ENCODE data around the gene WDPCP. TPM values are rescaled to one million over a fixed set of nuclear protein-coding genes. Genes with fewer than 3 reads are reported as not detected.

Gene WDPCP
- total and polyA plus RNA-seq, 2 experiments from 2014 or later = 8.8 to 20.4 TPM

DNA sequence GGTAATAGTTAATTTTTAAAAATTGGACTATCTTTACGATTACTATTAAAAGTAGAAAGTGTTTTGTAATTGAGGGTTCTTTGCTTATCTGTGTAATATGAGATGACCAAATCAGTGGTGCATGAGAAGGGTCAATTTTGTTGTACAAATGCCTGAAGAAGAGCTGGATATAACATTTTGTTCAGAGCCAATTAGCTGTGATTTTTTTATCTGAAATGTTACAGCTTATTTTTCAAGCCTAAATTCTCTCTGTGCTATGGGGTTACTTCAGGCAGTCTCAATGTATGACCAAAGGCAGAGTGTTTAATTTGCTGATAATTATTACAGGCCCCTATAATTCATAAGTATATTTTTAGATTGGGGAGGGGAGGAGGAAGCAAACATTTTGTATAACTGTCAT, 495.9 kb downstream of the WDPCP start:
- Histone ChIP-seq H3K4me1 (ENCODE audit: insufficient read depth) (no peaks in the 10 kb centered on the region), H3K4me2 (no peak overlapping the region), H3F3A (replicated peaks; ENCODE audit: low read depth) (no peaks in the 10 kb centered on the region), H3K9me2 (ENCODE audit: insufficient read depth) (no peaks in the 10 kb centered on the region), H3K27me3 (ENCODE audit: insufficient read depth) (no peaks in the 10 kb centered on the region), H4K20me1 (replicated peaks; ENCODE audit: insufficient read depth) (no peaks in the 10 kb centered on the region), H3K79me2 (replicated peaks; ENCODE audit: insufficient read depth) (no peaks in the 10 kb centered on the region), H3K4me3 (no peak overlapping the region), H3K27ac (ENCODE audit: low read depth) (no peak overlapping the region), H2AFZ (no peak overlapping the region), H3K36me3 (ENCODE audit: insufficient read depth) (no peaks in the 10 kb centered on the region)
- peaks cover 2% of the 10 kb centered on the region for H3K27me3 Mint-ChIP-seq (ENCODE audit: insufficient read depth, low read depth, poor library complexity)
- H3K27ac Mint-ChIP-seq = no peak overlapping the region
- TF ChIP-seq POLR2AphosphoS5 (IDR thresholded peaks at IDR 0.05; ENCODE audit: low read depth) (no peak), EZH2phosphoT487 (IDR thresholded peaks at IDR 0.05; ENCODE audit: unreplicated experiment) (no peak), ZNF114 (CRISPR knock-in tag; IDR thresholded peaks at IDR 0.05) (no peak), JUNB (IDR thresholded peaks at IDR 0.05; ENCODE audit: unreplicated experiment) (no peak), NANOG (IDR thresholded peaks at IDR 0.05; ENCODE audit: borderline replicate concordance) (no peak), CREB1 (CRISPR knock-in tag; IDR thresholded peaks at IDR 0.05; ENCODE audit: low read depth) (no peak), ZNF331 (CRISPR knock-in tag; IDR thresholded peaks at IDR 0.05; ENCODE audit: low read depth) (no peak)
- TF ChIP-seq, protein P1, sequence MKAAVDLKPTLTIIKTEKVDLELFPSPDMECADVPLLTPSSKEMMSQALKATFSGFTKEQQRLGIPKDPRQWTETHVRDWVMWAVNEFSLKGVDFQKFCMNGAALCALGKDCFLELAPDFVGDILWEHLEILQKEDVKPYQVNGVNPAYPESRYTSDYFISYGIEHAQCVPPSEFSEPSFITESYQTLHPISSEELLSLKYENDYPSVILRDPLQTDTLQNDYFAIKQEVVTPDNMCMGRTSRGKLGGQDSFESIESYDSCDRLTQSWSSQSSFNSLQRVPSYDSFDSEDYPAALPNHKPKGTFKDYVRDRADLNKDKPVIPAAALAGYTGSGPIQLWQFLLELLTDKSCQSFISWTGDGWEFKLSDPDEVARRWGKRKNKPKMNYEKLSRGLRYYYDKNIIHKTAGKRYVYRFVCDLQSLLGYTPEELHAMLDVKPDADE (IDR thresholded peaks at IDR 0.05) = no peak
- peaks cover 4% of the 10 kb centered on the region for H3K4me1 Mint-ChIP-seq
- ATAC-seq (no peak), DNase-seq (ENCODE audit: low spot score) (no peak)
- no peaks in the 10 kb centered on the region for H3K9me3 Mint-ChIP-seq
- no peaks in the 10 kb centered on the region for H3K36me3 Mint-ChIP-seq (ENCODE audit: low read depth)
- H3K4me3 Mint-ChIP-seq = no peak overlapping the region

DNA sequence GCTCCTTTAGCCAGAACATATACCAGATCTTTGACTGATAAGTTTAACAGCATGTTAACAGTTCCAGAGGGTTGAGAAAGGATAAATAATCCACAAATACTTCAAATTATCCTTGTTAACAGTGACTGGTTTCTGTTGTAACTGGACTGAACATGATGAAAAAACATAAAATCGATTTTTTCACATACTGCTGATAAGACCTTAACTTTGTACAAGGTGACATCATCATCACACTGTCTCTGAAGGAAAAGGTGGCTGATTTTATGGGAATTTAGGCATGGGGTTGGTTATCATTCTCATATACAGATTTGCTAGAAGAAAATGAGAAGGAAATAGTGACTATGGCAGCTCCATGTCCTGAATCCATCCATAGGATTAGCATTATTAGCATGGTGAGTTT, 501.6 kb downstream of the WDPCP start:
- Histone ChIP-seq H3K27me3 (ENCODE audit: insufficient read depth) (no peaks in the 10 kb centered on the region), H3K79me2 (replicated peaks; ENCODE audit: insufficient read depth) (no peaks in the 10 kb centered on the region), H4K20me1 (replicated peaks; ENCODE audit: insufficient read depth) (no peaks in the 10 kb centered on the region), H3K4me3 (no peak overlapping the region), H3K36me3 (ENCODE audit: insufficient read depth) (no peaks in the 10 kb centered on the region), H3K4me1 (ENCODE audit: insufficient read depth) (peaks cover 6% of the 10 kb centered on the region; the same call in 1 of the 2 replicates), H3K9me2 (ENCODE audit: insufficient read depth) (no peaks in the 10 kb centered on the region), H2AFZ (no peak overlapping the region), H3K27ac (ENCODE audit: low read depth) (no peak overlapping the region), H3K4me2 (no peak overlapping the region), H3F3A (replicated peaks; ENCODE audit: low read depth) (no peaks in the 10 kb centered on the region)
- Mint-ChIP-seq H3K4me1 (0 out of 3 replicates have a peak, but pooled peaks cover 3% of the 10 kb centered on the region), H3K4me3 (no peak overlapping the region), H3K27me3 (ENCODE audit: insufficient read depth, low read depth, poor library complexity) (peaks cover 2% of the 10 kb centered on the region), H3K27ac (no peak overlapping the region), H3K9me3 (no peaks in the 10 kb centered on the region; the same call in 2 of the 3 replicates), H3K36me3 (ENCODE audit: low read depth) (no peaks in the 10 kb centered on the region)
- ATAC-seq = no peak
- DNase-seq (ENCODE audit: low spot score) = no peak
- TF ChIP-seq, protein P2, sequence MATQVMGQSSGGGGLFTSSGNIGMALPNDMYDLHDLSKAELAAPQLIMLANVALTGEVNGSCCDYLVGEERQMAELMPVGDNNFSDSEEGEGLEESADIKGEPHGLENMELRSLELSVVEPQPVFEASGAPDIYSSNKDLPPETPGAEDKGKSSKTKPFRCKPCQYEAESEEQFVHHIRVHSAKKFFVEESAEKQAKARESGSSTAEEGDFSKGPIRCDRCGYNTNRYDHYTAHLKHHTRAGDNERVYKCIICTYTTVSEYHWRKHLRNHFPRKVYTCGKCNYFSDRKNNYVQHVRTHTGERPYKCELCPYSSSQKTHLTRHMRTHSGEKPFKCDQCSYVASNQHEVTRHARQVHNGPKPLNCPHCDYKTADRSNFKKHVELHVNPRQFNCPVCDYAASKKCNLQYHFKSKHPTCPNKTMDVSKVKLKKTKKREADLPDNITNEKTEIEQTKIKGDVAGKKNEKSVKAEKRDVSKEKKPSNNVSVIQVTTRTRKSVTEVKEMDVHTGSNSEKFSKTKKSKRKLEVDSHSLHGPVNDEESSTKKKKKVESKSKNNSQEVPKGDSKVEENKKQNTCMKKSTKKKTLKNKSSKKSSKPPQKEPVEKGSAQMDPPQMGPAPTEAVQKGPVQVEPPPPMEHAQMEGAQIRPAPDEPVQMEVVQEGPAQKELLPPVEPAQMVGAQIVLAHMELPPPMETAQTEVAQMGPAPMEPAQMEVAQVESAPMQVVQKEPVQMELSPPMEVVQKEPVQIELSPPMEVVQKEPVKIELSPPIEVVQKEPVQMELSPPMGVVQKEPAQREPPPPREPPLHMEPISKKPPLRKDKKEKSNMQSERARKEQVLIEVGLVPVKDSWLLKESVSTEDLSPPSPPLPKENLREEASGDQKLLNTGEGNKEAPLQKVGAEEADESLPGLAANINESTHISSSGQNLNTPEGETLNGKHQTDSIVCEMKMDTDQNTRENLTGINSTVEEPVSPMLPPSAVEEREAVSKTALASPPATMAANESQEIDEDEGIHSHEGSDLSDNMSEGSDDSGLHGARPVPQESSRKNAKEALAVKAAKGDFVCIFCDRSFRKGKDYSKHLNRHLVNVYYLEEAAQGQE (IDR thresholded peaks at IDR 0.05; ENCODE audit: unreplicated experiment) = no peak
- no peak for TF ChIP-seq JUNB (IDR thresholded peaks at IDR 0.05; ENCODE audit: unreplicated experiment)
- TF ChIP-seq NANOG (IDR thresholded peaks at IDR 0.05; ENCODE audit: borderline replicate concordance) = no peak
- no peak for TF ChIP-seq STAT1 (IDR thresholded peaks at IDR 0.05; ENCODE audit: unreplicated experiment)
- TF ChIP-seq POLR2AphosphoS5 (IDR thresholded peaks at IDR 0.05; ENCODE audit: low read depth) = no peak
- TF ChIP-seq, protein P3, sequence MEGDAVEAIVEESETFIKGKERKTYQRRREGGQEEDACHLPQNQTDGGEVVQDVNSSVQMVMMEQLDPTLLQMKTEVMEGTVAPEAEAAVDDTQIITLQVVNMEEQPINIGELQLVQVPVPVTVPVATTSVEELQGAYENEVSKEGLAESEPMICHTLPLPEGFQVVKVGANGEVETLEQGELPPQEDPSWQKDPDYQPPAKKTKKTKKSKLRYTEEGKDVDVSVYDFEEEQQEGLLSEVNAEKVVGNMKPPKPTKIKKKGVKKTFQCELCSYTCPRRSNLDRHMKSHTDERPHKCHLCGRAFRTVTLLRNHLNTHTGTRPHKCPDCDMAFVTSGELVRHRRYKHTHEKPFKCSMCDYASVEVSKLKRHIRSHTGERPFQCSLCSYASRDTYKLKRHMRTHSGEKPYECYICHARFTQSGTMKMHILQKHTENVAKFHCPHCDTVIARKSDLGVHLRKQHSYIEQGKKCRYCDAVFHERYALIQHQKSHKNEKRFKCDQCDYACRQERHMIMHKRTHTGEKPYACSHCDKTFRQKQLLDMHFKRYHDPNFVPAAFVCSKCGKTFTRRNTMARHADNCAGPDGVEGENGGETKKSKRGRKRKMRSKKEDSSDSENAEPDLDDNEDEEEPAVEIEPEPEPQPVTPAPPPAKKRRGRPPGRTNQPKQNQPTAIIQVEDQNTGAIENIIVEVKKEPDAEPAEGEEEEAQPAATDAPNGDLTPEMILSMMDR (conservative IDR thresholded peaks at IDR 0.05; ENCODE audit: low read depth in 2 of 2) = no peak
- no peak for TF ChIP-seq ZNF114 (CRISPR knock-in tag; IDR thresholded peaks at IDR 0.05)
- no peak for TF ChIP-seq CREB1 (CRISPR knock-in tag; IDR thresholded peaks at IDR 0.05; ENCODE audit: low read depth)
- TF ChIP-seq, protein P1 (IDR thresholded peaks at IDR 0.05) = no peak
